ENCODE measurements around the gene TCN2. TPM values are rescaled to one million over a fixed set of nuclear protein-coding genes. Genes with fewer than 3 reads are reported as not detected.

TCN2 gene
- total and polyA plus RNA-seq, 4 donors: 6.7 to 14.1 (median 13.0) TPM

DNA sequence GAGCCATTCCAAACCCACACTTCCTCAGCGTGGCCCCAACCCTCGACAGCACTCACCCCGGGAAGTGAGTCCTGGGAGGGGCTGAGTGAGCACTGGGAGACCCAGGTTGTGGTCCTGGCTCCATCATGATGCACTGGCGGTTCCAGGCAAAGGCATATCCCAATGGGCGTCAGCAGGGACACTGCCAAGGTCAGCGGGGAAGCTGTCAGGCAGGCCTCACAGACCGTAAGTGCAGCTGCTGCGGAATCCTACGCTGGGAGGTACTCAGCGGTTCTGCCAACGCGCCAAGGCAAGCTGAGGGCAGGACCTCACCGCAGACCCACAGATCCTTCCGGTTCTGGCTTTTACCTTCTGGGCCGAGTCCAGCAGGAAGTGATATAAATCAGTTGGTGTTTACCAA is 31.1 kb upstream of the TCN2 start (continued):
- TF ChIP-seq, protein P1, sequence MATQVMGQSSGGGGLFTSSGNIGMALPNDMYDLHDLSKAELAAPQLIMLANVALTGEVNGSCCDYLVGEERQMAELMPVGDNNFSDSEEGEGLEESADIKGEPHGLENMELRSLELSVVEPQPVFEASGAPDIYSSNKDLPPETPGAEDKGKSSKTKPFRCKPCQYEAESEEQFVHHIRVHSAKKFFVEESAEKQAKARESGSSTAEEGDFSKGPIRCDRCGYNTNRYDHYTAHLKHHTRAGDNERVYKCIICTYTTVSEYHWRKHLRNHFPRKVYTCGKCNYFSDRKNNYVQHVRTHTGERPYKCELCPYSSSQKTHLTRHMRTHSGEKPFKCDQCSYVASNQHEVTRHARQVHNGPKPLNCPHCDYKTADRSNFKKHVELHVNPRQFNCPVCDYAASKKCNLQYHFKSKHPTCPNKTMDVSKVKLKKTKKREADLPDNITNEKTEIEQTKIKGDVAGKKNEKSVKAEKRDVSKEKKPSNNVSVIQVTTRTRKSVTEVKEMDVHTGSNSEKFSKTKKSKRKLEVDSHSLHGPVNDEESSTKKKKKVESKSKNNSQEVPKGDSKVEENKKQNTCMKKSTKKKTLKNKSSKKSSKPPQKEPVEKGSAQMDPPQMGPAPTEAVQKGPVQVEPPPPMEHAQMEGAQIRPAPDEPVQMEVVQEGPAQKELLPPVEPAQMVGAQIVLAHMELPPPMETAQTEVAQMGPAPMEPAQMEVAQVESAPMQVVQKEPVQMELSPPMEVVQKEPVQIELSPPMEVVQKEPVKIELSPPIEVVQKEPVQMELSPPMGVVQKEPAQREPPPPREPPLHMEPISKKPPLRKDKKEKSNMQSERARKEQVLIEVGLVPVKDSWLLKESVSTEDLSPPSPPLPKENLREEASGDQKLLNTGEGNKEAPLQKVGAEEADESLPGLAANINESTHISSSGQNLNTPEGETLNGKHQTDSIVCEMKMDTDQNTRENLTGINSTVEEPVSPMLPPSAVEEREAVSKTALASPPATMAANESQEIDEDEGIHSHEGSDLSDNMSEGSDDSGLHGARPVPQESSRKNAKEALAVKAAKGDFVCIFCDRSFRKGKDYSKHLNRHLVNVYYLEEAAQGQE (IDR thresholded peaks at IDR 0.05): no peak
- no peak for TF ChIP-seq FOXA2 (IDR thresholded peaks at IDR 0.05)
- no peak for TF ChIP-seq HNF4A (conservative IDR thresholded peaks at IDR 0.05)

DNA sequence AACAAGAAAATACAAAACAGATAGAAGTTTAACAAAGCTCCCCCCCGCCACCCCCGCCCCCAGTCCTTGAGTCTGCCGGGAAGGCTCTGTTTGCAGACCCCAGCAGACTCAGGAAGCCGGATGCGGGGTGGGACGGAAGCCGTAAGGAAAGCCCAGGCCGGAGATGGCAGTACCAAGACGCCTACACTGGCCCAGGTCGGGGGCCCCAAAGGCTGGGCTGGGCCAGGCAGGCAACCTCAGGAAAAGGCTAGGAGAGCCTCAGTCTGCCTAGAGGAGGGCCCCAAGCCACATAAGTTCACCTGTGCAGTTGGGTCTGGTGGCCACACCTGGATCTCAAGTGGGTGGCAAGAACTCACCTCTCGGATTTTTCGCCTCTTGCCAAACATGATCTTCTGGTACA is 28.5 kb upstream of the TCN2 start:
- TF ChIP-seq, protein P2, sequence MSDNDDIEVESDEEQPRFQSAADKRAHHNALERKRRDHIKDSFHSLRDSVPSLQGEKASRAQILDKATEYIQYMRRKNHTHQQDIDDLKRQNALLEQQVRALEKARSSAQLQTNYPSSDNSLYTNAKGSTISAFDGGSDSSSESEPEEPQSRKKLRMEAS (IDR thresholded peaks at IDR 0.05): no peak
- Histone ChIP-seq H3K9me3 (ENCODE audit: control insufficient read depth in 4 of 4, low read length in 3 of 4) (no peaks in the 10 kb centered on the region), H3K4me1 (ENCODE audit: control insufficient read depth in 4 of 4, insufficient read depth in 4 of 4, low read length in 3 of 4) (peaks cover 8 to 11% (median 9%) of the 10 kb centered on the region in 4 donors), H3K27me3 (ENCODE audit: control insufficient read depth in 4 of 4, insufficient read depth in 4 of 4, low read length in 3 of 4) (no peaks in the 10 kb centered on the region), H3K9ac (ENCODE audit: low read depth in 1 of 2, low read length in 2 of 2) (no peak overlapping the region), H3K36me3 (ENCODE audit: control insufficient read depth in 4 of 4, insufficient read depth in 3 of 4, low read depth in 1 of 4, low read length in 3 of 4) (peaks cover 27 to 79% (median 42%) of the 10 kb centered on the region in 4 donors), H3K4me3 (ENCODE audit: low read depth in 1 of 3, low read length in 3 of 3) (no peak overlapping the region), H3K27ac (ENCODE audit: low read depth in 1 of 2, low read length in 2 of 2) (no peak overlapping the region)
- no peak for DNase-seq (ENCODE audit: low spot score)
- 96% methylated on average over 12 of the region's 12 CpGs for WGBS

DNA sequence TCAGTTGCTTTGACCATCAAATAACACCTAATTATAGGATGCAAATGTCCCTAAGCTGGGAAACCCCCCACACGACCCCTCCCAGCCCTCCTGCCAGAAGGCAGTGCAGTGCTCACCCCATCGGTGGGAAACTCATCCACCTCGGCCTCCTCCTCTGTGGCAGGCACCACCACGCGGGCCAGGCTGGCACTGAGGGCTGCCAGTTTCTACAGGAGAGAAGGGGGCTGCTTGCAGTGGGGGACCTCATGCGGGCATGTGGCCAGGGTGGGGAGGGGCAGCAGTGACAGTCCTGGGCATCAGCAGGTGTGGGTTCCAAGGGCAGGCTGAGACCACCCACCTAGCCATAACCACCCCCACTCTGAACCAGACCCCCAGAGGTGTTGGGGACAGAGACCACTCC is 26.1 kb upstream of the TCN2 start:
- TF ChIP-seq, protein P3, sequence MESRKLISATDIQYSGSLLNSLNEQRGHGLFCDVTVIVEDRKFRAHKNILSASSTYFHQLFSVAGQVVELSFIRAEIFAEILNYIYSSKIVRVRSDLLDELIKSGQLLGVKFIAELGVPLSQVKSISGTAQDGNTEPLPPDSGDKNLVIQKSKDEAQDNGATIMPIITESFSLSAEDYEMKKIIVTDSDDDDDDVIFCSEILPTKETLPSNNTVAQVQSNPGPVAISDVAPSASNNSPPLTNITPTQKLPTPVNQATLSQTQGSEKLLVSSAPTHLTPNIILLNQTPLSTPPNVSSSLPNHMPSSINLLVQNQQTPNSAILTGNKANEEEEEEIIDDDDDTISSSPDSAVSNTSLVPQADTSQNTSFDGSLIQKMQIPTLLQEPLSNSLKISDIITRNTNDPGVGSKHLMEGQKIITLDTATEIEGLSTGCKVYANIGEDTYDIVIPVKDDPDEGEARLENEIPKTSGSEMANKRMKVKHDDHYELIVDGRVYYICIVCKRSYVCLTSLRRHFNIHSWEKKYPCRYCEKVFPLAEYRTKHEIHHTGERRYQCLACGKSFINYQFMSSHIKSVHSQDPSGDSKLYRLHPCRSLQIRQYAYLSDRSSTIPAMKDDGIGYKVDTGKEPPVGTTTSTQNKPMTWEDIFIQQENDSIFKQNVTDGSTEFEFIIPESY (IDR thresholded peaks at IDR 0.05): no peak
- no peak for TF ChIP-seq HNF4A (conservative IDR thresholded peaks at IDR 0.05)
- TF ChIP-seq, protein P2 (IDR thresholded peaks at IDR 0.05): no peak
- TF ChIP-seq, protein P4, sequence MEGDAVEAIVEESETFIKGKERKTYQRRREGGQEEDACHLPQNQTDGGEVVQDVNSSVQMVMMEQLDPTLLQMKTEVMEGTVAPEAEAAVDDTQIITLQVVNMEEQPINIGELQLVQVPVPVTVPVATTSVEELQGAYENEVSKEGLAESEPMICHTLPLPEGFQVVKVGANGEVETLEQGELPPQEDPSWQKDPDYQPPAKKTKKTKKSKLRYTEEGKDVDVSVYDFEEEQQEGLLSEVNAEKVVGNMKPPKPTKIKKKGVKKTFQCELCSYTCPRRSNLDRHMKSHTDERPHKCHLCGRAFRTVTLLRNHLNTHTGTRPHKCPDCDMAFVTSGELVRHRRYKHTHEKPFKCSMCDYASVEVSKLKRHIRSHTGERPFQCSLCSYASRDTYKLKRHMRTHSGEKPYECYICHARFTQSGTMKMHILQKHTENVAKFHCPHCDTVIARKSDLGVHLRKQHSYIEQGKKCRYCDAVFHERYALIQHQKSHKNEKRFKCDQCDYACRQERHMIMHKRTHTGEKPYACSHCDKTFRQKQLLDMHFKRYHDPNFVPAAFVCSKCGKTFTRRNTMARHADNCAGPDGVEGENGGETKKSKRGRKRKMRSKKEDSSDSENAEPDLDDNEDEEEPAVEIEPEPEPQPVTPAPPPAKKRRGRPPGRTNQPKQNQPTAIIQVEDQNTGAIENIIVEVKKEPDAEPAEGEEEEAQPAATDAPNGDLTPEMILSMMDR (IDR thresholded peaks at IDR 0.05; ENCODE audit: low read depth, low read length, missing input control): no peak
- no peak for TF ChIP-seq RAD21 (IDR thresholded peaks at IDR 0.05)
- TF ChIP-seq EGR1 (IDR thresholded peaks at IDR 0.05; ENCODE audit: low read depth in 2 of 2): no peak
- TF ChIP-seq GABPA (IDR thresholded peaks at IDR 0.05 in 1 of 2, conservative IDR thresholded peaks at IDR 0.05 in 1 of 2): no peak
- no peak for TF ChIP-seq JUND (IDR thresholded peaks at IDR 0.05)
- no peak for TF ChIP-seq NR2F2 (IDR thresholded peaks at IDR 0.05)
- TF ChIP-seq FOXA2 (IDR thresholded peaks at IDR 0.05): no peak
- TF ChIP-seq FOXA1 (IDR thresholded peaks at IDR 0.05): no peak
- TF ChIP-seq, protein P1 (IDR thresholded peaks at IDR 0.05): no peak
- TF ChIP-seq, protein P5, sequence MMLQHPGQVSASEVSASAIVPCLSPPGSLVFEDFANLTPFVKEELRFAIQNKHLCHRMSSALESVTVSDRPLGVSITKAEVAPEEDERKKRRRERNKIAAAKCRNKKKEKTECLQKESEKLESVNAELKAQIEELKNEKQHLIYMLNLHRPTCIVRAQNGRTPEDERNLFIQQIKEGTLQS (IDR thresholded peaks at IDR 0.05): no peak
- no peak for TF ChIP-seq TAF1 (conservative IDR thresholded peaks at IDR 0.05)
- no peak for TF ChIP-seq SP1 (IDR thresholded peaks at IDR 0.05)
- no peak for TF ChIP-seq YY1 (IDR thresholded peaks at IDR 0.05)
- WGBS: 88% methylated on average over 6 of the region's 6 CpGs
- no peaks in the 10 kb centered on the region for H3K27me3 ChIP-seq (ENCODE audit: control insufficient read depth in 4 of 4, insufficient read depth in 4 of 4, low read length in 3 of 4)

More for the DNA sequence above, 26.1 kb upstream of the TCN2 start:
- Histone ChIP-seq H3K9me3 (ENCODE audit: control insufficient read depth in 4 of 4, low read length in 3 of 4) (no peaks in the 10 kb centered on the region), H3K36me3 (ENCODE audit: control insufficient read depth in 4 of 4, insufficient read depth in 3 of 4, low read depth in 1 of 4, low read length in 3 of 4) (peaks cover 27 to 97% (median 57%) of the 10 kb centered on the region in 4 donors), H3K9ac (ENCODE audit: low read depth in 1 of 2, low read length in 2 of 2) (no peak overlapping the region), H3K27ac (ENCODE audit: low read depth in 1 of 2, low read length in 2 of 2) (no peak overlapping the region), H3K4me1 (ENCODE audit: control insufficient read depth in 4 of 4, insufficient read depth in 4 of 4, low read length in 3 of 4) (no peaks in the 10 kb centered on the region), H3K4me3 (ENCODE audit: low read depth in 1 of 3, low read length in 3 of 3) (no peak overlapping the region)
- no peak for DNase-seq (ENCODE audit: low spot score)

All from liver (tissue), 9 donors.